Subcutaneous adipose tissue (tissue), 4 donors: ENCODE data around the gene TAS2R50. TPM values are rescaled to one million over a fixed set of nuclear protein-coding genes. Genes with fewer than 3 reads are reported as not detected.

Source experiments
- total RNA-seq, 4 donors: library from RNA; depleted of rRNA; stranded (reverse); fragments of >200 nt; gene quantifications; one replicate each; pipeline ENCODE4 v1.1.0, GENCODE V29; 2016
- TF ChIP-seq, protein P1 (sequence below): fragments of 450-650 bp; IDR thresholded peaks from one replicate; pipeline ENCODE4 v1.5.1; 2016; ENCODE audit warnings: low read depth, mild to moderate bottlenecking, control low read depth, antibody characterized with exemption, moderate library complexity

The TAS2R50 gene
- total RNA-seq, 4 donors from 2014 or later, result 3.4 to 4.6 (median 3.9) TPM

GRCh38 chr12:11014234-11014633, 27.5 kb upstream of the TAS2R50 start:
- TF ChIP-seq, protein P1, sequence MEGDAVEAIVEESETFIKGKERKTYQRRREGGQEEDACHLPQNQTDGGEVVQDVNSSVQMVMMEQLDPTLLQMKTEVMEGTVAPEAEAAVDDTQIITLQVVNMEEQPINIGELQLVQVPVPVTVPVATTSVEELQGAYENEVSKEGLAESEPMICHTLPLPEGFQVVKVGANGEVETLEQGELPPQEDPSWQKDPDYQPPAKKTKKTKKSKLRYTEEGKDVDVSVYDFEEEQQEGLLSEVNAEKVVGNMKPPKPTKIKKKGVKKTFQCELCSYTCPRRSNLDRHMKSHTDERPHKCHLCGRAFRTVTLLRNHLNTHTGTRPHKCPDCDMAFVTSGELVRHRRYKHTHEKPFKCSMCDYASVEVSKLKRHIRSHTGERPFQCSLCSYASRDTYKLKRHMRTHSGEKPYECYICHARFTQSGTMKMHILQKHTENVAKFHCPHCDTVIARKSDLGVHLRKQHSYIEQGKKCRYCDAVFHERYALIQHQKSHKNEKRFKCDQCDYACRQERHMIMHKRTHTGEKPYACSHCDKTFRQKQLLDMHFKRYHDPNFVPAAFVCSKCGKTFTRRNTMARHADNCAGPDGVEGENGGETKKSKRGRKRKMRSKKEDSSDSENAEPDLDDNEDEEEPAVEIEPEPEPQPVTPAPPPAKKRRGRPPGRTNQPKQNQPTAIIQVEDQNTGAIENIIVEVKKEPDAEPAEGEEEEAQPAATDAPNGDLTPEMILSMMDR, result no peak

GRCh38 chr12:11007608-11008007, 20.9 kb upstream of the TAS2R50 start:
- TF ChIP-seq, protein P1, result no peak

DNA sequence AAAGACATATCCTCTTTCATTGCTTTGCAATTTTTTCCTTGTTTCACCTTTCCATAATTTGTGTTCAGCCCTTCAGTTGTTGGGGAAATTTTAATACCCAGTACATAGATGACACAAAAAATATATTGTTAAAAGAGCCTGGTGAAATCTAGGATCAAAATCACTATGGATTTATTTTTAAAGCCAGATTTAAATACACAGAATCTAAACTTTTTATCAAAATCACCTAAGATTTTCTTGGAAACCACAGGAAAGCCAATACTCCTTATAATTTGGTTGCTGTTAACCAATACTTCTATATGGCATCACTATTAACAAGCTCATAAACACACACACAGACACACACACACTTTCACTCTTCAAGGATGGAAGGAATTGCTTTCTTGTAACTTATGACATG, 11.5 kb upstream of the TAS2R50 start, which contains the start of gene TAS2R20:
TSS of gene TAS2R20 (minus strand) at position 101 of the 400 bp plus-strand sequence. CDS start 429 bp downstream, outside the sequence.
- TF ChIP-seq, protein P1, result no peak

- TF ChIP-seq, protein P1, result no peak
These were observed 7.6 kb upstream of the TAS2R50 start for GRCh38 chr12:10994307-10994706.

GRCh38 chr12:10989107-10989506, 2.4 kb upstream of the TAS2R50 start:
- TF ChIP-seq, protein P1, result no peak

DNA sequence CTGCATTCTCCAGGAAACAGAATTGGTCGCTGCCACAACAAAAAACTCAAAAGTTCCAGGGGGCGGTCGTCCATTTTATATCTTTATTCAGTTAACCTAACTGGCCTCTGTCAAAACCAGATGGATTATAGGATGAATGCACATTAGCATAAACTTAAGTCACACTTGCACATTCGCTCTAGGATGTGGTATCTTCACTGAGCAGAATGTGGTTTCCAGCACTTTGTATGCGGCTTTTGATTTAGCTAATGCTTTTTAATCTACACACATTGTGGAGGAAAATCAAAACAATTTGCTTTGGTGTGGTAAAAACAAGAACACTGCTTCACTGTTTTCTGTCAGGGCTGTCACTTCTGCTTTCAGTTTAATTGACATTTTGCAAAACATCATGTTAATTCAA, 4.5 kb downstream of the TAS2R50 start:
- TF ChIP-seq, protein P1, result no peak

DNA sequence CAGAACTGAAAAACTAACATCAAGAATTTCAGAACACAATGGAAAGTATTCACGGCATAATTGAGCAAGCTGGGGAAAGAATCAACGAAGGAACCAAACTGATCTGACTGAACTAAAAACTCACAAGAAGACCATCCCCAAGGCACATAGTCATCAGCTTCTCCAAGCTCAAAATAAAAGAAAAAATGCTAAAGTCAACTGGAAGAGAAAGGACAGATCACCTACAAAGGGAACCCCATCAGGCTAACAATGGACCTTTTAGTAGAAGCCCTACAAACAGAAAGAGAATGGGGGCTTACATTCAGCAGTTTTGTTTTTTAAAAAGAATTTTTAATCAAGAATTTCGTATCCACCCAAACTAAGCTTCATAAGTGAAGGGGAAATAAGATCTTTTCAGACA, 11.7 kb downstream of the TAS2R50 start:
- TF ChIP-seq, protein P1, result no peak
